ENCODE results near the gene ACOT9.
A peak's percentile ranks its signal among the peaks of the same experiment; 100 is the strongest.
"Not testable (repeated sequence)": the region's sequence is repeated elsewhere in the genome, so short reads cannot be mapped to it uniquely, and the experiment has no call there.

The ACOT9 gene

GRCh38 chrX:23676486-23676885 lies 66.6 kb downstream of the ACOT9 start:
- not testable (repeated sequence) for DNase-seq

- no peak for DNase-seq
Observed at GRCh38 chrX:23673108-23673507, 70.0 kb downstream of the ACOT9 start.

GRCh38 chrX:23670528-23670927 lies 72.5 kb downstream of the ACOT9 start:
- DNase-seq: no peak

GRCh38 chrX:23668335-23668734 lies 74.7 kb downstream of the ACOT9 start:
- DNase-seq: no peak

GRCh38 chrX:23667239-23668177 lies 75.6 kb downstream of the ACOT9 start, which contains the start of gene PRDX4:
Gene PRDX4, plus strand, starts transcription at chrX:23667493. Its CDS starts 78 bp downstream, at chrX:23667571.
- peak; percentile 82 for DNase-seq

GRCh38 chrX:23666282-23666681 lies 76.8 kb downstream of the ACOT9 start:
- DNase-seq: no peak

- no peak for DNase-seq
Observed at GRCh38 chrX:23664496-23664895, 78.6 kb downstream of the ACOT9 start.

GRCh38 chrX:23662853-23663252 lies 80.2 kb downstream of the ACOT9 start:
- no peak for DNase-seq

- DNase-seq: no peak
Observed at GRCh38 chrX:23662187-23662586, 80.9 kb downstream of the ACOT9 start.

GRCh38 chrX:23661671-23662070 lies 81.4 kb downstream of the ACOT9 start:
- no peak for DNase-seq

- no peak for DNase-seq
Observed at GRCh38 chrX:23660766-23661132, 82.3 kb downstream of the ACOT9 start.

GRCh38 chrX:23660083-23660765 lies 82.9 kb downstream of the ACOT9 start:
- DNase-seq: not testable (repeated sequence)

GRCh38 chrX:23659339-23659738 lies 83.7 kb downstream of the ACOT9 start:
- DNase-seq: no peak

GRCh38 chrX:23656684-23657083 lies 86.4 kb downstream of the ACOT9 start:
- no peak for DNase-seq

- DNase-seq: peak; percentile 41
Observed at GRCh38 chrX:23656091-23656490, 87.0 kb downstream of the ACOT9 start.

All from COR-L47 (cell line).